ENCODE results near the gene ITSN1. TPM values are rescaled to one million over a fixed set of nuclear protein-coding genes. Genes with fewer than 3 reads are reported as not detected.

The ITSN1 gene
- total and polyA plus RNA-seq, 2 of the 13 experiments (the other 11 are each of a cell fraction or from before 2014, with no cell fraction given): 26.1 to 33.8 TPM

DNA sequence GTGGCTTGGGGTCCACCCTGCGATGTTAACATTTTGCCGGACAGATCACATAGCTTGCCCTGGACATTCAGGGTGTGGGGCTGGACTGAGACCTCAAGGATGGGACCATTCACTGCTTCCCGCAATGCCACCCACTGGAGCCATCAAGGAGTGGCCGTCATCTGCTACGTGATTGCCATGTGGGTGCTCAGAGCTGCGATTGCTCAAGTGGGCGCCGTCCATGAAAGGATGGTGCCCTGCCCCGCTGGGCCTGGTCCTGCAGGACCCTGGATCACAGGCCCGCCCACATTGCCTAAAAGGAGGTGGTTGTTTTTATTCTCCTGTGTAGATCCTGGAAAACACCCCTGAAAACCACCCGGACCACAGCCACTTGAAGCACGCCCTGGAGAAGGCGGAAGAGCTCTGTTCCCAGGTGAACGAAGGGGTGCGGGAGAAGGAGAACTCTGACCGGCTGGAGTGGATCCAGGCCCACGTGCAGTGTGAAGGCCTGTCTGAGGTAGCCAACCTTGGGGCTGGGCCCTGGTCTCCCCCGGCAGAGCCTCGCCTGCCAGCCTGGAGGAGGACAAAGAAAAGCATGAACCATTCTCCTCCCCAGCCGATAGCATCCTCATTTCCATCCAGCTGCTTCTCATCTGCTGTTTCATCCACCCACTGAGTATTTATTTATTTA, 232.9 kb downstream of the ITSN1 start:
- no peak overlapping the region for H3K4me3 ChIP-seq (replicated peaks in 1 of 3; ENCODE audit: insufficient read depth in 1 of 3, low read depth in 2 of 3, low read length in 3 of 3)
- DNase-seq (ENCODE audit: low spot score): no peak
- ChIA-PET POLR2A (no interaction called here), CTCF (ENCODE audit: low intra/inter-chr PET ratio, low total read pairs) (no interaction called here)
- no peak overlapping the region for H3K9ac ChIP-seq (ENCODE audit: insufficient read depth, low read depth, low read length)
- H3K27me3 ChIP-seq (ENCODE audit: control insufficient read depth in 1 of 2, insufficient read depth in 2 of 2, low read length in 2 of 2): no peaks in the 10 kb centered on the region
- WGBS (ENCODE audit: low lambda C conversion rate): 88% methylated on average over 13 of the region's 20 CpGs
- H3K4me1 ChIP-seq (ENCODE audit: insufficient read depth, low read length): peaks cover 26% of the 10 kb centered on the region
- intact Hi-C loops (cut with micrococcal nuclease; ENCODE audit: unreplicated experiment) (no loop called here), in situ Hi-C loops (cut with HindIII; ENCODE audit: extremely low pct_ligation_motif_present, low pct_unique_long_range_greater_than_20kb) (no loop called here)
- no peak for TF ChIP-seq PATZ1 (CRISPR knock-in tag; IDR thresholded peaks at IDR 0.05)
- TF ChIP-seq DZIP1 (CRISPR knock-in tag; IDR thresholded peaks at IDR 0.05): no peak
- TF ChIP-seq CHCHD3 (CRISPR knock-in tag; IDR thresholded peaks at IDR 0.05): no peak
- TF ChIP-seq, protein P1, sequence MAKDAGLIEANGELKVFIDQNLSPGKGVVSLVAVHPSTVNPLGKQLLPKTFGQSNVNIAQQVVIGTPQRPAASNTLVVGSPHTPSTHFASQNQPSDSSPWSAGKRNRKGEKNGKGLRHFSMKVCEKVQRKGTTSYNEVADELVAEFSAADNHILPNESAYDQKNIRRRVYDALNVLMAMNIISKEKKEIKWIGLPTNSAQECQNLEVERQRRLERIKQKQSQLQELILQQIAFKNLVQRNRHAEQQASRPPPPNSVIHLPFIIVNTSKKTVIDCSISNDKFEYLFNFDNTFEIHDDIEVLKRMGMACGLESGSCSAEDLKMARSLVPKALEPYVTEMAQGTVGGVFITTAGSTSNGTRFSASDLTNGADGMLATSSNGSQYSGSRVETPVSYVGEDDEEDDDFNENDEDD (CRISPR knock-in tag; IDR thresholded peaks at IDR 0.05; ENCODE audit: borderline replicate concordance): no peak
- no peak for TF ChIP-seq ZNF24 (IDR thresholded peaks at IDR 0.05)
- TF ChIP-seq RXRA (CRISPR knock-in tag; IDR thresholded peaks at IDR 0.05): no peak
- TF ChIP-seq, protein P2, sequence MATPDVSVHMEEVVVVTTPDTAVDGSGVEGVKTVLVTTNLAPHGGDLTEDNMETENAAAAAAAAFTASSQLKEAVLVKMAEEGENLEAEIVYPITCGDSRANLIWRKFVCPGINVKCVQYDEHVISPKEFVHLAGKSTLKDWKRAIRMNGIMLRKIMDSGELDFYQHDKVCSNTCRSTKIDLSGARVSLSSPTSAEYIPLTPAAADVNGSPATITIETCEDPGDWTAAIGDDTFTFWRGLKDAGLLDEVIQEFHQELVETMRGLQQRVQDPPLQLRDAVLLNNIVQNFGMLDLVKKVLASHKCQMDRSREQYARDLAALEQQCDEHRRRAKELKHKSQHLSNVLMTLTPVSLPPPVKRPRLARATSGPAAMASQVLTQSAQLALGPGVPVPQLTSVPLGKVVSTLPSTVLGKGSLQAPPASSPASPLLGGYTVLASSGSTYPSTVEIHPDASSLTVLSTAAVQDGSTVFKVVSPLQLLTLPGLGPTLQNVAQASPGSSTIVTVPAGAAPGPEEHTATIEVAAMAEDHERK (CRISPR knock-in tag; IDR thresholded peaks at IDR 0.05; ENCODE audit: low read depth): no peak
- TF ChIP-seq CBFB (CRISPR knock-in tag; IDR thresholded peaks at IDR 0.05): no peak
- no peak for TF ChIP-seq ZMAT5 (CRISPR knock-in tag; IDR thresholded peaks at IDR 0.05; ENCODE audit: borderline replicate concordance, low read depth)
- TF ChIP-seq DR1 (CRISPR knock-in tag; IDR thresholded peaks at IDR 0.05): no peak
- TF ChIP-seq NR2F1 (CRISPR knock-in tag; IDR thresholded peaks at IDR 0.05): no peak
- TF ChIP-seq MXD4 (CRISPR knock-in tag; IDR thresholded peaks at IDR 0.05): no peak
- no peak for TF ChIP-seq THAP8 (CRISPR knock-in tag; IDR thresholded peaks at IDR 0.05; ENCODE audit: borderline replicate concordance)
- TF ChIP-seq HOXA3 (CRISPR knock-in tag; IDR thresholded peaks at IDR 0.05): no peak
- no peak for TF ChIP-seq DMAP1 (CRISPR knock-in tag; IDR thresholded peaks at IDR 0.05)
- TF ChIP-seq RNF2 (conservative IDR thresholded peaks at IDR 0.05; ENCODE audit: low read depth): no peak
- H3K9me3 ChIP-seq (ENCODE audit: low read length): no peaks in the 10 kb centered on the region
- FAIRE-seq: no peak
- H3K79me2 ChIP-seq (ENCODE audit: insufficient read depth, low read length): no peaks in the 10 kb centered on the region
- no peak overlapping the region for H3K4me2 ChIP-seq (ENCODE audit: low read depth, low read length)
- no peaks in the 10 kb centered on the region for H3K36me3 ChIP-seq (replicated peaks in 1 of 2; ENCODE audit: control insufficient read depth in 1 of 2, insufficient read depth in 2 of 2, low read length in 2 of 2)
- BruUV-seq (replicated peaks): no TSS peak
- no peak overlapping the region for H3K27ac ChIP-seq (ENCODE audit: extremely low read length, insufficient read depth, low read length)
- H4K20me1 ChIP-seq (ENCODE audit: insufficient read depth, low read length): no peaks in the 10 kb centered on the region
- no peak overlapping the region for H2AFZ ChIP-seq (ENCODE audit: low read length)
- ATAC-seq: no peak; the same call in 2 of the 3 replicates
